A549 (cell line): Measurements from ENCODE around the gene MRPS5. TPM values are rescaled to one million over a fixed set of nuclear protein-coding genes. Genes with fewer than 3 reads are reported as not detected.

Experiments
- polyA plus RNA-seq, 4 experiments: library from polyadenylated mRNA; depleted of rRNA in 3 of 4; stranded (reverse); fragments of >200 nt; fragmentation: RNase III in 1 of 4; extraction: RNeasy Plus Mini Kit Qiagen cat#74134 plus additional on column Dnase treatment in 1 of 4; gene quantifications; 2 replicates in 3 of 4; 3 replicates in 1 of 4; pipeline ENCODE4 v1.2.3, GENCODE V29; 2011 to 2017

MRPS5 gene
- polyA plus RNA-seq, 2 of the 4 experiments (the other 2 are of a cell fraction) = 103 to 123 TPM

Other genes with a start within 250 kb of the MRPS5 start
- 0.08 TPM in 1 of 2 replicates, not detected in the other for gene MAL, start 96.1 kb downstream of the MRPS5 start, polyA plus RNA-seq (2011; rRNA removed)
- gene MAL, start 96.1 kb downstream of the MRPS5 start, polyA plus RNA-seq (2017; fragmentation: RNase III; extraction: RNeasy Plus Mini Kit Qiagen cat#74134 plus additional on column Dnase treatment) = not detected in 3 replicates
- gene ZNF514, start 38.0 kb upstream of the MRPS5 start, polyA plus RNA-seq (2011; rRNA removed) = 14.0 and 15.0 TPM in 2 replicates
- gene ZNF514, start 38.0 kb upstream of the MRPS5 start, polyA plus RNA-seq (2017; fragmentation: RNase III; extraction: RNeasy Plus Mini Kit Qiagen cat#74134 plus additional on column Dnase treatment) = 10.6 to 12.8 TPM (median 11.2 TPM) in 3 replicates
- 4.6 and 5.5 TPM in 2 replicates for gene ZNF2, start 44.0 kb upstream of the MRPS5 start, polyA plus RNA-seq (2011; rRNA removed)
- 3.7 to 4.3 TPM (median 4.2 TPM) in 3 replicates for gene ZNF2, start 44.0 kb upstream of the MRPS5 start, polyA plus RNA-seq (2017; fragmentation: RNase III; extraction: RNeasy Plus Mini Kit Qiagen cat#74134 plus additional on column Dnase treatment)
- gene ZNF892, start 85.7 kb upstream of the MRPS5 start, polyA plus RNA-seq (2011; rRNA removed) = 1.8 and 2.1 TPM in 2 replicates
- gene ZNF892, start 85.7 kb upstream of the MRPS5 start, polyA plus RNA-seq (2017; fragmentation: RNase III; extraction: RNeasy Plus Mini Kit Qiagen cat#74134 plus additional on column Dnase treatment) = 0.72 to 0.84 TPM (median 0.79 TPM) in 3 replicates
- 0.08 and 0.13 TPM in 2 replicates for gene PROM2, start 152.6 kb upstream of the MRPS5 start, polyA plus RNA-seq (2011; rRNA removed)
- 0.04 to 0.16 TPM (median 0.09 TPM) in 3 replicates for gene PROM2, start 152.6 kb upstream of the MRPS5 start, polyA plus RNA-seq (2017; fragmentation: RNase III; extraction: RNeasy Plus Mini Kit Qiagen cat#74134 plus additional on column Dnase treatment)
- gene KCNIP3, start 175.5 kb upstream of the MRPS5 start, polyA plus RNA-seq (2011; rRNA removed) = 0.13 and 0.25 TPM in 2 replicates
- 0.70 to 0.94 TPM (median 0.84 TPM) in 3 replicates for gene KCNIP3, start 175.5 kb upstream of the MRPS5 start, polyA plus RNA-seq (2017; fragmentation: RNase III; extraction: RNeasy Plus Mini Kit Qiagen cat#74134 plus additional on column Dnase treatment)